ENCODE data around the gene ZSWIM4. TPM values are rescaled to one million over a fixed set of nuclear protein-coding genes. Genes with fewer than 3 reads are reported as not detected.
"Not testable (repeated sequence)": the region's sequence is repeated elsewhere in the genome, so short reads cannot be mapped to it uniquely, and the experiment has no call there.

The ZSWIM4 gene
- total RNA-seq = 23.2 TPM

DNA sequence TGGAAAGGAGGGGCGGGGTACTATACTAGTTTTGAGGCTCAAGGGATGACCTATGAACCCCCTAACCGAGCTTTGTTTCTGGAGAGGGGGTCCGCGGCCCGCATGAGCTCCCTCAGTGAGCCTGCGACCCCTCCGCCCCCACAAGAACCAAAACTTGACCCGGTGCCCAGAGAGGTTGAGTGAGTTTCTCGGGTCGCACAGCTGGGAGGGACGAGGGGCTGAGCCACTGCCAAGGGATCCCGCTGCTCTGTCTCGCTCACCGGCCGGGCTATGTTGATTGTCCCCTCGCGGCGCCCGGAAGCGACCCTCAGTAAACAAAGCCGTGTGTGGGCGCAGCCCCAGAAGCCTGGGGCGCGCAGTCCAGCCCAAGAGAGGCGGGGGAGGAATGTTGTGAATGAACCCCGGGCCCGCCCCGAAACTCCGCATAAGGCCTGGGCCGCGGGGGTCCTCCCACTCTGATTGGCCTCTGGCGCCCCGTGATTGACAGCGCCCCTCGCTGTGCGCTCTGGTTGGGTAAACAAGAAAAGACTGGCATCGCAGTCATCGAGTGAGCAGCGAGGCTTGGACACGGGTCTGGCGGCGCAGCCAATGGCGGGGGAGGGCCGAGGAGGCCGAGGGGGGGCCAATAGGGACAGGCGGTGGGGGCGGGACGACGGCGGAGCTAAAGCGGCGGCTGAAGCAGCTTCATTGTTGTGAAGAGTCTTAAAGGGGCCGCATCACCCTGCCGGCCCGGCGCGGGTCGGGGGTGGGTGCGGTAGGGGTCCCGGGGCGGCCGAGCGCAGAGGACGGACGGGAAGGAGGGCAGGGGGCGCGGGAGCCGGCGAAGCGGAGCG lies at the start of gene ZSWIM4:
Gene ZSWIM4 (plus strand): TSS at position 687 of the 833 bp plus-strand sequence. CDS start 206 bp downstream, outside the sequence.
- peak; percentile 98 to 100 for DNase-seq (ENCODE audit: low spot score in 2 of 2)
- no peaks in the 10 kb centered on the region for H3K9me3 ChIP-seq
- intact Hi-C loops (cut with DNase I) = loop anchor here (2.0 to 5.0 kb wide), 5 partner anchors 14 to 643 kb away; partner anchors contain the start of genes IER2, RFX1 and STX10
- peak within 1 kb of the TSS; percentile 92 to 96 for H3K27ac ChIP-seq
- H3K4me3 ChIP-seq = peak within 1 kb of the TSS; percentile 86 to 88
- H3K36me3 ChIP-seq = no peaks in the 10 kb centered on the region
- peaks cover 7 to 30% of the 10 kb centered on the region in 2 donors for H3K4me1 ChIP-seq
- TF ChIP-seq, protein P1, sequence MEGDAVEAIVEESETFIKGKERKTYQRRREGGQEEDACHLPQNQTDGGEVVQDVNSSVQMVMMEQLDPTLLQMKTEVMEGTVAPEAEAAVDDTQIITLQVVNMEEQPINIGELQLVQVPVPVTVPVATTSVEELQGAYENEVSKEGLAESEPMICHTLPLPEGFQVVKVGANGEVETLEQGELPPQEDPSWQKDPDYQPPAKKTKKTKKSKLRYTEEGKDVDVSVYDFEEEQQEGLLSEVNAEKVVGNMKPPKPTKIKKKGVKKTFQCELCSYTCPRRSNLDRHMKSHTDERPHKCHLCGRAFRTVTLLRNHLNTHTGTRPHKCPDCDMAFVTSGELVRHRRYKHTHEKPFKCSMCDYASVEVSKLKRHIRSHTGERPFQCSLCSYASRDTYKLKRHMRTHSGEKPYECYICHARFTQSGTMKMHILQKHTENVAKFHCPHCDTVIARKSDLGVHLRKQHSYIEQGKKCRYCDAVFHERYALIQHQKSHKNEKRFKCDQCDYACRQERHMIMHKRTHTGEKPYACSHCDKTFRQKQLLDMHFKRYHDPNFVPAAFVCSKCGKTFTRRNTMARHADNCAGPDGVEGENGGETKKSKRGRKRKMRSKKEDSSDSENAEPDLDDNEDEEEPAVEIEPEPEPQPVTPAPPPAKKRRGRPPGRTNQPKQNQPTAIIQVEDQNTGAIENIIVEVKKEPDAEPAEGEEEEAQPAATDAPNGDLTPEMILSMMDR (IDR thresholded peaks at IDR 0.05) = no peak
- no peaks in the 10 kb centered on the region for H3K27me3 ChIP-seq

DNA sequence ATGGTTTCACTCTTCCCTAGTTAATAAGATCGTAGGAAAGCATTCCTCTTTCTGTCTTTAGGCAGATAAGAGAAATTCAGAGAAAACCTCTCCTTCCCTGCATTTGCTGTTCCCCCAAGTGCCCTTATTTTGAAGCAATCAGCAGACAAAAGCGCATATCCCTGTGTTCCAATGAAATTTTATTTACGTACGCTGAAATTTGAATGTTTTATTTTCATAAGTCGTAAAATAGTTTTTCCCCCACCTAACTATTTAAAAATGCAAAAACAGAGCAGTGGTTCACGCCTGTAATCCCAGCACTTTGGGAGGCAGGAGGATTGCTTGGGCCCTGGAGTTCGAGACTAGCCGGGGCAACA lies 48.2 kb upstream of the ZSWIM4 start:
- H3K4me1 ChIP-seq = peaks cover 5 to 11% of the 10 kb centered on the region in 2 donors
- peak overlapping the region; percentile 78 to 90 for H3K4me3 ChIP-seq
- DNase-seq (ENCODE audit: low spot score in 2 of 2) = no peak
- intact Hi-C loops (cut with DNase I) = loop anchor here (1.0 to 5.0 kb wide), 5 partner anchors 16 to 370 kb away; partner anchors contain the start of gene PRKACA
- TF ChIP-seq, protein P1 (IDR thresholded peaks at IDR 0.05) = no peak
- H3K9me3 ChIP-seq = peaks cover 0 to 3% of the 10 kb centered on the region in 2 donors
- H3K36me3 ChIP-seq = peaks cover 5 to 9% of the 10 kb centered on the region in 2 donors
- H3K27ac ChIP-seq = peak overlapping the region; percentile 80 to 91
- no peaks in the 10 kb centered on the region for H3K27me3 ChIP-seq

DNA sequence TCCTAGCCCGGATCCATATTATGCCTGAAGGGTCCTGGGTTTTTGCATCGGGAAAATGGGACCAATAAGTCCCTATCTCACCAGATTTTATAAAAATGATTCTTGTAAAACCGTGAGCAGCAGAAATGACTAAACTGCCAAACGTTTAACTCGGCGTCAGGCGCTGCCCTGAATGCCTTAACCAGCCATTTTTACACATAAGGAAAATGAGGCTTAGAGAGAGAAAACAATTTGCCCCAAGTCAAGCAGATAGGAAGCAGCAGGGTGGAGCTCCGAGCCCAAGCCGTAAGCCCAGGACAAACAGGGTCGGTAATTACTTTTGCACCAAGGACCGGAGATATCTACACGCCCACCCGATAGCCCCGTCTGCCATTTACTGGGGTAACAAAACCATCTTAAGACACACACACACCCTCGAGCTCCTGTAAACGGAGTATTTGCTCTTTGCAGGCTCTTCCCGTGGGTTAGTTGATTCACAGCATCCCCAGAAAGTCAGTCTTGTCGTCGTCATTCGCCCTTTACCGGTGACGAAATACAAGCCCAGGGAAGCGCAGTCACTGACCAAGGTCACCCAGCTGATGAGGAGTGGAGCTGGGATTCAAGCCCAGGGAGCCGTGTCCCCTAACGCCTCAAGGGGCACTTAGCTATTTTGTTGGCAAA lies 46.9 kb upstream of the ZSWIM4 start:
- Histone ChIP-seq H3K9me3 (peaks cover 0 to 3% of the 10 kb centered on the region in 2 donors), H3K4me3 (peak overlapping the region; percentile 78 to 90), H3K27me3 (no peaks in the 10 kb centered on the region), H3K36me3 (peaks cover 17 to 21% of the 10 kb centered on the region in 2 donors), H3K4me1 (peaks cover 5 to 11% of the 10 kb centered on the region in 2 donors), H3K27ac (peak overlapping the region; percentile 80 to 91)
- DNase-seq (ENCODE audit: low spot score in 2 of 2) = no peak
- intact Hi-C loops (cut with DNase I) = loop anchor here (1.0 to 5.0 kb wide), 2 partner anchors 16 to 334 kb away; partner anchors contain the start of gene MRI1
- TF ChIP-seq, protein P1 (IDR thresholded peaks at IDR 0.05) = no peak

DNA sequence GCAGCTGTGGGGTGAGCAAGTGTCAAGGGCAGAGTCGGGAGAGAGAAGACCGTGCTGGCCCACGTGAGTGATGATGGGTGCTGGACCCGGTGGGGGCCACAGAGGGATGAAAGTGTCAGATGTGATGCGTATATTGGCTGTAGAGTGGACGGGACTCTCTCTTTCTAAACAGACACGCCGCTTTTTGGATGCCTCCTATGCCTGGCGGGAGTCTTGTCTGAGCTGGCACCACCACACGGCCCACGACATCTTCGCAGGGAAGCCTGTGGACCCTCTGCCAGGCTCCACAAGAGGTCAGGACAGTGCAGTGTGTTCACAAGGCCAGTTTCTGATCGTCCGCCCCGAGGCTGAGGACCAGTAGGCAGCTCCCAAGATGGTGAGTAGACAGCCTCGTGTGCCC lies 43.8 kb upstream of the ZSWIM4 start:
- Histone ChIP-seq H3K4me1 (peaks cover 5 to 11% of the 10 kb centered on the region in 2 donors), H3K27me3 (no peaks in the 10 kb centered on the region), H3K9me3 (peaks cover 0 to 3% of the 10 kb centered on the region in 2 donors), H3K36me3 (peaks cover 46 to 53% of the 10 kb centered on the region in 2 donors), H3K27ac (no peak overlapping the region), H3K4me3 (no peak overlapping the region)
- DNase-seq (ENCODE audit: low spot score in 2 of 2) = no peak
- intact Hi-C loops (cut with DNase I) = no loop called here
- TF ChIP-seq, protein P1 (IDR thresholded peaks at IDR 0.05) = no peak

DNA sequence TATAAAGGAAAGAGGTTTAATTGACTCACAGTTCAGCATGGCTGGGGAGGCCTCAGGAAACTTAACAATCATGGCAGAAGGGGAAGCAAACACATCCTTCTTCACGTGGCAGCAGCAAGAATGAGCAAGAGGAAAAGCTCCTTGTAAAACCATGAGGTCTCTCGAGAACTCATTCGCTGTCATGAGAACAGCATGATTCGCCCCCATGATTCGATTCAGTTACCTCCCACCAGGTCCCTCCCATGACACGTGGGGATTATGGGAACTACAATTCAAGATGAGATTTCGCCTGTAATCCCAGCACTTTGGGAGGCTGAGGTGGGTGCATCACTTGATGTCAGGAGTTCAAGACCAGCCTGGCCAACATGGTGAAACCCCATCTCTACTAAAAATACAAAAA lies 41.6 kb upstream of the ZSWIM4 start:
- intact Hi-C loops (cut with DNase I); H3K4me3 ChIP-seq; H3K27ac ChIP-seq; H3K27me3 ChIP-seq; H3K4me1 ChIP-seq; H3K9me3 ChIP-seq; DNase-seq (ENCODE audit: low spot score in 2 of 2): not testable (repeated sequence)
- H3K36me3 ChIP-seq = peaks cover 66 to 74% of the 10 kb centered on the region in 2 donors

DNA sequence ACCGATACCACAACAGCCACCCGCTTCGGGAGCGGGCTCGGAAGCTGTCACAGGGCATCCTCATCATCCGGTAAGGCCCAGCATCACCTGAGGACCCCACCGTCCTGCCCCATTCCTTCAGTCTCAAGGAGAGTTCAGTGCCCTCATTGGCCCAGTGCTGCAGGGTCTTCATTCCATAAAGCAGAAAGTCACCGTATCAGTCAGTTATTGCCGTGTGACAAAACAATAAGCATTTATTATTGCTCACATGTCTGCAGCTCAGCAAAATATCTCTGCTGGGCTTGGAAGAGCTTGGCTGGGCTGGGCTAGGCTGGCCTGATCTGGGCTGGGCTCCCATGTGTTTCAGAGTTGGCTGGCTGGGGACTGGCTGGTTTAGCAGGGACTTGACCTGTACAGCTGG lies 39.0 kb upstream of the ZSWIM4 start:
- Histone ChIP-seq H3K4me1 (no peaks in the 10 kb centered on the region), H3K9me3 (no peaks in the 10 kb centered on the region), H3K27ac (no peak overlapping the region), H3K27me3 (no peaks in the 10 kb centered on the region), H3K4me3 (no peak overlapping the region), H3K36me3 (peaks cover 86 to 100% of the 10 kb centered on the region in 2 donors)
- TF ChIP-seq, protein P1 (IDR thresholded peaks at IDR 0.05) = no peak
- DNase-seq (ENCODE audit: low spot score in 2 of 2) = no peak
- intact Hi-C loops (cut with DNase I) = no loop called here

Data from ascending aorta (tissue), 2 donors.